Endothelial cell of umbilical vein (primary cell): Measurements from ENCODE around the gene ANXA6.

Experiments
- CTCF ChIP-seq, 2 donors: IDR thresholded peaks; 1 replicate in 1 of 2; 2 replicates in 1 of 2; pipeline ENCODE4 v1.5.1; 2011; ENCODE audit warnings: low read length in 2 of 2, mild to moderate bottlenecking in 2 of 2, moderate library complexity in 2 of 2, control low read depth in 1 of 2, inconsistent platforms in 1 of 2, low read depth in 1 of 2; ENCODE audit not compliant: insufficient read depth in 1 of 2; ENCODE audit errors: extremely low read depth in 1 of 2
- EZH2 ChIP-seq: IDR thresholded peaks from 2 replicates; pipeline ENCODE4 v1.6.1; 2012; ENCODE audit warnings: borderline replicate concordance, low read depth, mild to moderate bottlenecking, moderate library complexity, low read length, inconsistent platforms; ENCODE audit not compliant: severe bottlenecking
- JUN ChIP-seq: IDR thresholded peaks from 2 replicates; pipeline ENCODE4 v1.6.1; 2011; ENCODE audit warnings: borderline replicate concordance, low read depth; ENCODE audit not compliant: insufficient read length, insufficient read depth
- MAX ChIP-seq: IDR thresholded peaks from 2 replicates; pipeline ENCODE4 v1.6.1; 2011; ENCODE audit not compliant: insufficient read depth, insufficient read length
- MYC ChIP-seq: IDR thresholded peaks from one replicate; pipeline ENCODE4 v1.6.1; 2011; ENCODE audit warnings: mild to moderate bottlenecking, low read depth, low read length
- POLR2A ChIP-seq: IDR thresholded peaks from 2 replicates; pipeline ENCODE4 v1.6.1; 2012; ENCODE audit warnings: low read depth, mild to moderate bottlenecking, control low read depth, low read length
- POLR2AphosphoS5 ChIP-seq: IDR thresholded peaks from 2 replicates; pipeline ENCODE4 v1.6.1; 2012; ENCODE audit warnings: low read depth, mild to moderate bottlenecking, control low read depth, low read length, moderate library complexity; ENCODE audit not compliant: insufficient read depth

- TF ChIP-seq EZH2 (no peak), MAX (no peak), CTCF (IDR thresholded peaks at IDR 0.05; ENCODE audit: extremely low read depth in 1 of 2, insufficient read depth in 1 of 2, low read depth in 1 of 2, low read length in 2 of 2) (no peak), JUN (no peak), POLR2AphosphoS5 (no peak), POLR2A (no peak), MYC (no peak)
Measured at GRCh38 chr5:151125421-151125820, 32.2 kb downstream of the ANXA6 start.
